Neural cell (in vitro differentiated cells): ENCODE data around the gene PSMA2. TPM values are rescaled to one million over a fixed set of nuclear protein-coding genes. Genes with fewer than 3 reads are reported as not detected.

Source experiments
- H2AFZ ChIP-seq: fragments of 200-600, 300-800 bp; sonication (generic), shearing (Covaris generic); 2 replicates; pipeline ENCODE4 v1.6.0; 2014; ENCODE audit warnings: low read depth, mild to moderate bottlenecking, antibody characterized with exemption, low read length, moderate library complexity
- H3F3A ChIP-seq: fragments of 200-600 bp; shearing (Covaris generic); 2 replicates; pipeline ENCODE4 v1.6.1; 2016; ENCODE audit warnings: mild to moderate bottlenecking, moderate library complexity, mixed read lengths, antibody characterized with exemption, low read length; ENCODE audit not compliant: insufficient read depth, poor library complexity, severe bottlenecking
- H3K27ac ChIP-seq: fragments of 200-600, 300-800 bp; sonication (generic), shearing (Covaris generic); 2 replicates; pipeline ENCODE4 v1.5.1; 2014; ENCODE audit warnings: mild to moderate bottlenecking, low read length, moderate library complexity
- H3K27me3 ChIP-seq: fragments of 300-800, 200-600 bp; sonication (generic), shearing (Covaris generic); 2 replicates; pipeline ENCODE4 v1.6.0; 2014; ENCODE audit warnings: mild to moderate bottlenecking, low read depth, low read length, moderate library complexity; ENCODE audit not compliant: insufficient read depth
- H3K36me3 ChIP-seq: fragments of 300-800, 200-600 bp; sonication (generic), shearing (Covaris generic); 2 replicates; pipeline ENCODE4 v1.5.1; 2014; ENCODE audit warnings: mild to moderate bottlenecking, antibody characterized with exemption, low read length, moderate library complexity; ENCODE audit not compliant: insufficient read depth
- H3K4me2 ChIP-seq: fragments of 300-800, 200-600 bp; sonication (generic), shearing (Covaris generic); 2 replicates; pipeline ENCODE4 v1.6.0; 2014; ENCODE audit warnings: mild to moderate bottlenecking, low read length
- H3K4me3 ChIP-seq: fragments of 300-800, 200-600 bp; sonication (generic), shearing (Covaris generic); 2 replicates; pipeline ENCODE4 v1.5.1; 2014; ENCODE audit warnings: mild to moderate bottlenecking, low read length, moderate library complexity
- H3K79me2 ChIP-seq: fragments of 200-600 bp; shearing (Covaris generic); replicated peaks from 2 replicates; pipeline ENCODE4 v1.6.0; 2014; ENCODE audit warnings: mild to moderate bottlenecking, low read length, moderate library complexity; ENCODE audit not compliant: insufficient read depth
- H3K9ac ChIP-seq: fragments of 300-800, 200-600 bp; sonication (generic), shearing (Covaris generic); 2 replicates; pipeline ENCODE4 v1.6.1; 2016; ENCODE audit warnings: mild to moderate bottlenecking, low read length, mixed read lengths
- H3K9me2 ChIP-seq: fragments of 200-600 bp; shearing (Covaris generic); 2 replicates; pipeline ENCODE4 v1.6.1; 2016; ENCODE audit warnings: mild to moderate bottlenecking, low read length, mixed read lengths; ENCODE audit not compliant: insufficient read depth
- H3K9me3 ChIP-seq: fragments of 200-600, 300-800 bp; sonication (generic), shearing (Covaris generic); 2 replicates; pipeline ENCODE4 v1.6.1; 2016; ENCODE audit warnings: mild to moderate bottlenecking, mixed run types, low read length, moderate library complexity, mixed read lengths
- H4K20me1 ChIP-seq: fragments of 200-600 bp; shearing (Covaris generic); 2 replicates; pipeline ENCODE4 v1.6.1; 2016; ENCODE audit warnings: mild to moderate bottlenecking, mixed run types; ENCODE audit not compliant: insufficient read depth
- CTCF ChIP-seq: fragments of 450-650 bp; IDR thresholded peaks from 2 replicates; pipeline ENCODE4 v1.5.1; 2014; ENCODE audit warnings: antibody characterized with exemption, mild to moderate bottlenecking, moderate library complexity; ENCODE audit not compliant: poor library complexity, severe bottlenecking
- EP300 ChIP-seq: fragments of 450-650 bp; conservative IDR thresholded peaks from 2 replicates; pipeline ENCODE4 v1.6.1; 2014; ENCODE audit warnings: antibody characterized with exemption, mild to moderate bottlenecking, moderate library complexity; ENCODE audit not compliant: poor library complexity, severe bottlenecking
- EZH2 ChIP-seq: fragments of 200-600, 300-800 bp; shearing (Covaris generic), sonication (generic); IDR thresholded peaks from 2 replicates; pipeline ENCODE4 v1.6.1; 2014; ENCODE audit warnings: antibody characterized with exemption, low read length, borderline replicate concordance, mild to moderate bottlenecking; ENCODE audit not compliant: insufficient read depth, poor library complexity, severe bottlenecking
- MXI1 ChIP-seq: fragments of 450-650 bp; conservative IDR thresholded peaks from 2 replicates; pipeline ENCODE4 v1.6.1; 2014; ENCODE audit warnings: antibody characterized with exemption, mild to moderate bottlenecking; ENCODE audit not compliant: poor library complexity, severe bottlenecking
- POLR2AphosphoS5 ChIP-seq: IDR thresholded peaks from 2 replicates; pipeline ENCODE4 v1.6.1; 2012
- RAD21 ChIP-seq: fragments of 450-650 bp; conservative IDR thresholded peaks from 2 replicates; pipeline ENCODE4 v1.6.1; 2014; ENCODE audit warnings: antibody characterized with exemption, mild to moderate bottlenecking, moderate library complexity
- REST ChIP-seq: IDR thresholded peaks from 2 replicates; pipeline ENCODE4 v1.6.1; 2012; ENCODE audit warnings: borderline replicate concordance
- SMC3 ChIP-seq: fragments of 450-650 bp; conservative IDR thresholded peaks from 2 replicates; pipeline ENCODE4 v1.6.1; 2014; ENCODE audit warnings: antibody characterized with exemption, mild to moderate bottlenecking, moderate library complexity; ENCODE audit not compliant: poor library complexity
- TAF1 ChIP-seq: IDR thresholded peaks from 2 replicates; pipeline ENCODE4 v1.6.1; 2012; ENCODE audit warnings: low read depth
- polyA plus RNA-seq: library from polyadenylated mRNA; depleted of rRNA; stranded (reverse); fragments of >200 nt; gene quantifications from 2 replicates; pipeline ENCODE4 v1.2.3, GENCODE V29; 2014

Gene PSMA2
- polyA plus RNA-seq, 1 donor from 2014 or later = 225 TPM

GRCh38 chr7:42939457-42940240, 7.7 kb upstream of the PSMA2 start:
- H3F3A ChIP-seq = no peaks in the 10 kb centered on the region
- no peaks in the 10 kb centered on the region for H3K9me2 ChIP-seq
- TF ChIP-seq TAF1 (no peak), MXI1 (no peak), CTCF (no peak), SMC3 (no peak), POLR2AphosphoS5 (no peak), EZH2 (no peak), EP300 (no peak), REST (no peak), RAD21 (no peak)
- no peak overlapping the region for H3K27ac ChIP-seq
- no peaks in the 10 kb centered on the region for H4K20me1 ChIP-seq
- H2AFZ ChIP-seq = no peak overlapping the region
- H3K4me2 ChIP-seq = no peak overlapping the region
- peaks cover 20% of the 10 kb centered on the region for H3K36me3 ChIP-seq
- H3K27me3 ChIP-seq = no peaks in the 10 kb centered on the region
- H3K4me3 ChIP-seq = no peak overlapping the region
- no peaks in the 10 kb centered on the region for H3K9me3 ChIP-seq
- H3K9ac ChIP-seq = no peak overlapping the region
- peaks cover 9% of the 10 kb centered on the region for H3K79me2 ChIP-seq

GRCh38 chr7:42935861-42936260, 3.9 kb upstream of the PSMA2 start:
- H4K20me1 ChIP-seq = no peaks in the 10 kb centered on the region
- H3F3A ChIP-seq = no peaks in the 10 kb centered on the region
- peaks cover 36% of the 10 kb centered on the region for H3K79me2 ChIP-seq
- no peaks in the 10 kb centered on the region for H3K9me3 ChIP-seq
- H3K4me2 ChIP-seq = no peak overlapping the region
- H3K36me3 ChIP-seq = peaks cover 18% of the 10 kb centered on the region
- no peak overlapping the region for H3K9ac ChIP-seq
- no peak overlapping the region for H2AFZ ChIP-seq
- TF ChIP-seq SMC3 (no peak), RAD21 (no peak)
- no peak overlapping the region for H3K4me3 ChIP-seq
- H3K27me3 ChIP-seq = no peaks in the 10 kb centered on the region
- H3K9me2 ChIP-seq = no peaks in the 10 kb centered on the region
- no peak overlapping the region for H3K27ac ChIP-seq
